ENCODE data around the gene BRD1. TPM values are rescaled to one million over a fixed set of nuclear protein-coding genes. Genes with fewer than 3 reads are reported as not detected.

Gene BRD1
- total RNA-seq, 3 donors from 2014 or later (not counting 1 experiment from before 2014, with no cell fraction given), result 126 to 154 (median 132) TPM

DNA sequence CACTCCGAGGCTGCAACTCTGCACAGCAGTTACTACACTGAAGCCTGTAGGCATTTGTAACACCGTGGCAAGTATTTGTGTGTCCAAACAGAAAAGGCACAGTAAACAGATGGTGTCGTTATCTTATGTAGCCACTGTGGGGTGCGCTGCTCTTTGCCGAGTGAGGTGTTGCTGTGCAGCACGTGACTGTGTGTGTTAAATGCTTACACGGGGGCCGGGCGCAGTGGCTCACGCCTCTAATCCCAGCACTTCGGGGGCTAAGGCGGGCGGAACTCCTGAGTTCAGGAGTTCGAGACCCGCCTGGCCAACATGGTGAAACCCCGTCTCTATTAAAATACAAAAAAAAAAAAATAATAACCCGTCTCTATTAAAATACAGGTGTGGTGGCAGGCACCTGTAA is 37.5 kb upstream of the BRD1 start:
- Histone ChIP-seq H3K4me3 (ENCODE audit: low read length) (no peak overlapping the region), H3K4me1 (ENCODE audit: control insufficient read depth, insufficient read depth, low read length) (peaks cover 43% of the 10 kb centered on the region), H3K27ac (ENCODE audit: low read length) (no peak overlapping the region), H3K27me3 (ENCODE audit: control insufficient read depth, insufficient read depth, low read length) (no peaks in the 10 kb centered on the region), H3K9me3 (ENCODE audit: control insufficient read depth, insufficient read depth, low read length) (peaks cover 4% of the 10 kb centered on the region), H3K36me3 (ENCODE audit: control insufficient read depth, insufficient read depth, low read length) (no peaks in the 10 kb centered on the region)
- H3K4me1 Mint-ChIP-seq, result peaks cover 63 to 64% of the 10 kb centered on the region in 2 donors
- intact Hi-C loops (cut with micrococcal nuclease), result no loop called here
- H3K27me3 Mint-ChIP-seq (ENCODE audit: low read depth in 2 of 2), result no peaks in the 10 kb centered on the region
- no peak for ATAC-seq
- H3K4me3 Mint-ChIP-seq, result no peak overlapping the region
- H3K9me3 Mint-ChIP-seq, result peaks cover 0 to 2% of the 10 kb centered on the region in 2 donors
- H3K27ac Mint-ChIP-seq, result no peak overlapping the region
- no peaks in the 10 kb centered on the region for H3K36me3 Mint-ChIP-seq
- DNase-seq, result no peak
- WGBS (ENCODE audit: insufficient coverage), result 94% methylated on average over 17 of the region's 17 CpGs
- TF ChIP-seq, protein P1, sequence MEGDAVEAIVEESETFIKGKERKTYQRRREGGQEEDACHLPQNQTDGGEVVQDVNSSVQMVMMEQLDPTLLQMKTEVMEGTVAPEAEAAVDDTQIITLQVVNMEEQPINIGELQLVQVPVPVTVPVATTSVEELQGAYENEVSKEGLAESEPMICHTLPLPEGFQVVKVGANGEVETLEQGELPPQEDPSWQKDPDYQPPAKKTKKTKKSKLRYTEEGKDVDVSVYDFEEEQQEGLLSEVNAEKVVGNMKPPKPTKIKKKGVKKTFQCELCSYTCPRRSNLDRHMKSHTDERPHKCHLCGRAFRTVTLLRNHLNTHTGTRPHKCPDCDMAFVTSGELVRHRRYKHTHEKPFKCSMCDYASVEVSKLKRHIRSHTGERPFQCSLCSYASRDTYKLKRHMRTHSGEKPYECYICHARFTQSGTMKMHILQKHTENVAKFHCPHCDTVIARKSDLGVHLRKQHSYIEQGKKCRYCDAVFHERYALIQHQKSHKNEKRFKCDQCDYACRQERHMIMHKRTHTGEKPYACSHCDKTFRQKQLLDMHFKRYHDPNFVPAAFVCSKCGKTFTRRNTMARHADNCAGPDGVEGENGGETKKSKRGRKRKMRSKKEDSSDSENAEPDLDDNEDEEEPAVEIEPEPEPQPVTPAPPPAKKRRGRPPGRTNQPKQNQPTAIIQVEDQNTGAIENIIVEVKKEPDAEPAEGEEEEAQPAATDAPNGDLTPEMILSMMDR (IDR thresholded peaks at IDR 0.05), result no peak

DNA sequence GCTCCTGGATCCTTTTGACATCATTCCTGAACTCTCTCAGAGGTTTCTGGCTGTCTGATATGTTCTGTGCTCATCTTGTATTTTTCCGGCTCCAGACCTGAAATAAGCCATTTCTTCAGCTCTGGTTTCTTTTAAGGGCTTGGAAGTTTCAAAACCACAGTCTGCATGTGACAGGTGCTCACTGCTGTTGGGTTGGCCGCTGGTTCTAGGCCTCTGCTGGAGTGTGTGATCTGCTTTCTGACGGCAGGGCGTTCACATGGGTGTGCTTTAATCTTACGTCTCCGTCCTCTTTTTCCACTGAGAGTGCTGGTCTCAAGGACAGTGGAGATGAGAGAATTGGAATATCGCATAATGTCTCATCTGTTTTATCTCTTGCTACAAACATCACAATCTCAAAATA is 36.3 kb upstream of the BRD1 start:
- Histone ChIP-seq H3K27ac (ENCODE audit: low read length) (no peak overlapping the region), H3K36me3 (ENCODE audit: control insufficient read depth, insufficient read depth, low read length) (no peaks in the 10 kb centered on the region), H3K4me1 (ENCODE audit: control insufficient read depth, insufficient read depth, low read length) (peaks cover 31% of the 10 kb centered on the region), H3K27me3 (ENCODE audit: control insufficient read depth, insufficient read depth, low read length) (no peaks in the 10 kb centered on the region), H3K9me3 (ENCODE audit: control insufficient read depth, insufficient read depth, low read length) (no peaks in the 10 kb centered on the region), H3K4me3 (ENCODE audit: low read length) (no peak overlapping the region)
- peak overlapping the region; percentile 37 to 49 for H3K27ac Mint-ChIP-seq
- TF ChIP-seq, protein P1 (IDR thresholded peaks at IDR 0.05), result no peak
- intact Hi-C loops (cut with micrococcal nuclease), result no loop called here
- H3K4me3 Mint-ChIP-seq, result no peak overlapping the region
- H3K4me1 Mint-ChIP-seq, result peaks cover 55 to 56% of the 10 kb centered on the region in 2 donors
- whole genome bisulfite sequencing (ENCODE audit: insufficient coverage), result 51% methylated on average over 6 of the region's 7 CpGs
- ATAC-seq, result no peak
- H3K36me3 Mint-ChIP-seq, result no peaks in the 10 kb centered on the region
- H3K27me3 Mint-ChIP-seq (ENCODE audit: low read depth in 2 of 2), result no peaks in the 10 kb centered on the region
- no peaks in the 10 kb centered on the region for H3K9me3 Mint-ChIP-seq
- peak in 1 of 2 donors; percentile 23 for DNase-seq

DNA sequence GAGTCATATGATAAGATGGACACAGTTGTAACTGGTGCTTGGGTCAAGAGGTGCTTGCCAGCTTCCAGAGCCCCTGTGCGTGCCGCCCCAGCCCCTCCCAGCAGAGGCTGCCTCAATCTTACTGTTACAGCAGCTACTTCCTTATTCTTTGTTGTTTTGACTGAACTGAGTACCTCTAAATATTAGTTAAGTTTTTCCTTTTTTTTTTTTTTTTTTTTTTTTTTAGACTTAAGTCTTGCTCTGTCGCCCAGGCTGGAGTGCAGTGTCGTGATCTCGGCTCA is 34.8 kb upstream of the BRD1 start:
- Histone ChIP-seq H3K4me3 (ENCODE audit: low read length) (no peak overlapping the region), H3K36me3 (ENCODE audit: control insufficient read depth, insufficient read depth, low read length) (no peaks in the 10 kb centered on the region), H3K9me3 (ENCODE audit: control insufficient read depth, insufficient read depth, low read length) (no peaks in the 10 kb centered on the region), H3K4me1 (ENCODE audit: control insufficient read depth, insufficient read depth, low read length) (peaks cover 16% of the 10 kb centered on the region), H3K27ac (ENCODE audit: low read length) (no peak overlapping the region), H3K27me3 (ENCODE audit: control insufficient read depth, insufficient read depth, low read length) (no peaks in the 10 kb centered on the region)
- peaks cover 42 to 48% of the 10 kb centered on the region in 2 donors for H3K4me1 Mint-ChIP-seq
- no peak overlapping the region for H3K27ac Mint-ChIP-seq
- DNase-seq (no peak), ATAC-seq (peak in 1 of 3 donors; percentile 35)
- no peaks in the 10 kb centered on the region for H3K36me3 Mint-ChIP-seq
- TF ChIP-seq, protein P1 (IDR thresholded peaks at IDR 0.05), result no peak
- intact Hi-C loops (cut with micrococcal nuclease), result no loop called here
- no peaks in the 10 kb centered on the region for H3K9me3 Mint-ChIP-seq
- 81% methylated on average over 5 of the region's 5 CpGs for WGBS (ENCODE audit: insufficient coverage)
- H3K4me3 Mint-ChIP-seq, result no peak overlapping the region
- H3K27me3 Mint-ChIP-seq (ENCODE audit: low read depth in 2 of 2), result no peaks in the 10 kb centered on the region

DNA sequence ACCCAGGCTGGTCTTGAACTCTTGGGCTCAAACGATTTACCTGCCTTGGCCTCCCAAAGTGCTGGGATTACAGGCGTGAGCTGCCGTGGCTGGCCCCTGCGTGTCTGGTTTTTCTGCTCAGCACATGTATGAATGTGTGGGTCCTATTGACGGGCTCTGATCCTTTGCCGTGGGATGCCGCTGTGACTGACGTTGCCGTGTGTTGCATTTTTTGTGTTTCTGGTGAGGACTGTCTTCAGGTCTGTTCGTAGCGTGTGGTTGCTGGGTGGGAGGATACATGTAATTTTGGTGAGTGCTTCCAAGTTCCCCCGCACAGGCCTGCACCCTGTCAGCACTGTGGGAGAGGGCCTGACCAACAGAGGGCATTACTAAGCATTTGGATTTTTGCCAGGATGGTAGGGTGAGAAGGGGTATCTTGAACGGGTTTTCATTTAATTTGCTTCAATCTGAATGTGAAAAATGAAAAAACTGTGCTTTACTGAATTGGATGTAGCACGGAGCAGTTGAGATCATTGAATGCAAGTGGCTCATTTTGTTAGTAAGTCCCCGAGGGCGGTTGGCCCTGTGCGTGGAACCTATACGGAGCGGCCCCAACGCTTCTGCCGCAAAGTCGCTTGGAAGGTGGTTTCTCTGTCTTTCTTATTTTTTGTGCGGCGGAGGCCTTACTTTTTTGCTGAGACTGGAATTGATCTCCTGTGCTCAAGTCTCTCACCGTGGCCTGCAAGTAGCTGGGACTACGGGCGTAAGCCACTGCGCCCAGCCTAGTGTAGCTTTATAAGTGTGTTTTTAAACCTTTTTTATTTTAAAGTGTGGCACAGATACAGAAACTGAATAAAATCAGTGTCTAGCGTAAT is 34.2 kb upstream of the BRD1 start:
- intact Hi-C loops (cut with micrococcal nuclease), result no loop called here

More for the DNA sequence above, 34.2 kb upstream of the BRD1 start:
- peaks cover 36 to 42% of the 10 kb centered on the region in 2 donors for H3K4me1 Mint-ChIP-seq
- Histone ChIP-seq H3K4me3 (ENCODE audit: low read length) (no peak overlapping the region), H3K27me3 (ENCODE audit: control insufficient read depth, insufficient read depth, low read length) (no peaks in the 10 kb centered on the region), H3K4me1 (ENCODE audit: control insufficient read depth, insufficient read depth, low read length) (peaks cover 13% of the 10 kb centered on the region), H3K36me3 (ENCODE audit: control insufficient read depth, insufficient read depth, low read length) (no peaks in the 10 kb centered on the region), H3K27ac (ENCODE audit: low read length) (no peak overlapping the region), H3K9me3 (ENCODE audit: control insufficient read depth, insufficient read depth, low read length) (no peaks in the 10 kb centered on the region)
- ATAC-seq (no peak), DNase-seq (no peak)
- no peaks in the 10 kb centered on the region for H3K9me3 Mint-ChIP-seq
- no peaks in the 10 kb centered on the region for H3K27me3 Mint-ChIP-seq (ENCODE audit: low read depth in 2 of 2)
- TF ChIP-seq, protein P1 (IDR thresholded peaks at IDR 0.05), result no peak
- no peak overlapping the region for H3K4me3 Mint-ChIP-seq
- no peak overlapping the region for H3K27ac Mint-ChIP-seq
- WGBS (ENCODE audit: insufficient coverage), result 89% methylated on average over 29 of the region's 29 CpGs
- H3K36me3 Mint-ChIP-seq, result no peaks in the 10 kb centered on the region

All from natural killer cell (primary cell).